Activated B cell treated with CpG ODN at 0.5 μM for 24 hours (primary cell): Measurements from ENCODE around the gene EARS2. TPM values are rescaled to one million over a fixed set of nuclear protein-coding genes. Genes with fewer than 3 reads are reported as not detected.

Source experiments
- ATAC-seq: fragments of 200-7000 bp; cut with Tn5 transposase; one replicate; pipeline ENCODE4 v1.10.0; 2021; ENCODE audit warnings: low read depth, mild to moderate bottlenecking, moderate library complexity
- CTCF ChIA-PET: fragments of 350-600 bp; sonication (Branson Sonifier 250); formaldehyde crosslinking; loops from one replicate; lab custom pipeline; 2021; ENCODE audit warnings: antibody characterized with exemption; lab: Charles Lee
- POLR2A ChIA-PET: fragments of 350-600 bp; sonication (Branson Sonifier 250); formaldehyde crosslinking; loops from one replicate; lab custom pipeline; 2021; ENCODE audit warnings: antibody characterized with exemption; lab: Charles Lee
- DNase-seq: peaks from one replicate; pipeline ENCODE4 v3.0.0; 2022
- H3K27ac Mint-ChIP-seq: one replicate; pipeline ENCODE4 v1.8.0; 2020; ENCODE audit warnings: mixed read lengths
- H3K27me3 Mint-ChIP-seq: one replicate; pipeline ENCODE4 v1.8.0; 2021; ENCODE audit warnings: mixed read lengths
- H3K36me3 Mint-ChIP-seq: one replicate; pipeline ENCODE4 v1.8.0; 2021; ENCODE audit warnings: low read depth, mixed read lengths
- H3K4me1 Mint-ChIP-seq: one replicate; pipeline ENCODE4 v1.8.0; 2021; ENCODE audit warnings: mixed read lengths
- H3K4me3 Mint-ChIP-seq: one replicate; pipeline ENCODE4 v1.8.0; 2020; ENCODE audit warnings: mild to moderate bottlenecking, mixed read lengths
- H3K9me3 Mint-ChIP-seq: one replicate; pipeline ENCODE4 v1.8.0; 2020; ENCODE audit warnings: mixed read lengths
- CTCF ChIP-seq: fragments of 200-600 bp; IDR thresholded peaks from one replicate; pipeline ENCODE4 v1.8.0; 2022; ENCODE audit warnings: antibody characterized with exemption, mild to moderate bottlenecking
- intact Hi-C: fragments of 100-400 bp; cut with micrococcal nuclease; formaldehyde crosslinking; loops from one replicate; pipeline ENCODE4 v1.15.1; 2024
- total RNA-seq: library from RNA; stranded (reverse); gene quantifications from 2 replicates; pipeline ENCODE4 v1.2.3, GENCODE V29; 2022

Gene EARS2
- total RNA-seq, 1 donor from 2014 or later = 27.5 TPM

- intact Hi-C loops = no loop called here
- Mint-ChIP-seq H3K9me3 (no peaks in the 10 kb centered on the region), H3K4me3 (no peak overlapping the region), H3K36me3 (peaks cover 62% of the 10 kb centered on the region), H3K4me1 (no peaks in the 10 kb centered on the region), H3K27me3 (no peaks in the 10 kb centered on the region), H3K27ac (no peak overlapping the region)
- POLR2A ChIA-PET = no interaction called here
- CTCF ChIA-PET = no interaction called here
- no peak for DNase-seq
- TF ChIP-seq CTCF = no peak
- no peak for ATAC-seq
Observed at GRCh38 chr16:23535901-23536300, 21.2 kb downstream of the EARS2 start.

- no peaks in the 10 kb centered on the region for H3K4me1 Mint-ChIP-seq
- ATAC-seq (no peak), DNase-seq (no peak)
- H3K4me3 Mint-ChIP-seq = no peak overlapping the region
- intact Hi-C loops = no loop called here
- POLR2A ChIA-PET = no interaction called here
- no peaks in the 10 kb centered on the region for H3K27me3 Mint-ChIP-seq
- TF ChIP-seq CTCF = no peak
- H3K27ac Mint-ChIP-seq = no peak overlapping the region
- H3K36me3 Mint-ChIP-seq = peaks cover 62% of the 10 kb centered on the region
- no peaks in the 10 kb centered on the region for H3K9me3 Mint-ChIP-seq
- CTCF ChIA-PET = no interaction called here
Observed at GRCh38 chr16:23534868-23535860, 22.0 kb downstream of the EARS2 start.

GRCh38 chr16:23532448-23532847 is 24.7 kb downstream of the EARS2 start:
- ATAC-seq (no peak), DNase-seq (no peak)
- H3K27me3 Mint-ChIP-seq = no peaks in the 10 kb centered on the region
- ChIA-PET CTCF (no interaction called here), POLR2A (no interaction called here)
- H3K4me1 Mint-ChIP-seq = no peaks in the 10 kb centered on the region
- peaks cover 72% of the 10 kb centered on the region for H3K36me3 Mint-ChIP-seq
- H3K9me3 Mint-ChIP-seq = no peaks in the 10 kb centered on the region
- H3K27ac Mint-ChIP-seq = no peak overlapping the region
- H3K4me3 Mint-ChIP-seq = no peak overlapping the region
- intact Hi-C loops = no loop called here
- no peak for TF ChIP-seq CTCF

- no peak for TF ChIP-seq CTCF
- Mint-ChIP-seq H3K4me3 (no peak overlapping the region), H3K36me3 (peaks cover 72% of the 10 kb centered on the region), H3K27ac (no peak overlapping the region), H3K4me1 (no peaks in the 10 kb centered on the region), H3K27me3 (no peaks in the 10 kb centered on the region), H3K9me3 (no peaks in the 10 kb centered on the region)
- ATAC-seq (no peak), DNase-seq (no peak)
- ChIA-PET CTCF (no interaction called here), POLR2A (interaction anchor here (0.6 to 1.0 kb wide), 2 partner anchors 20 to 34 kb away, joined by 8 to 10 read pairs; no protein-coding TSS in a partner anchor)
- intact Hi-C loops = no loop called here
Observed at GRCh38 chr16:23530062-23530461, 27.1 kb downstream of the EARS2 start.

- ATAC-seq = no peak
Observed at GRCh38 chr16:23528644-23529310, 28.4 kb downstream of the EARS2 start.

More at GRCh38 chr16:23528644-23529310, 28.4 kb downstream of the EARS2 start:
- CTCF ChIA-PET = interaction anchor here (1.3 kb wide), 1 partner anchor 93 kb away, joined by 3 read pairs; no protein-coding TSS in a partner anchor
- Mint-ChIP-seq H3K27ac (no peak overlapping the region), H3K36me3 (peaks cover 71% of the 10 kb centered on the region), H3K4me3 (no peak overlapping the region), H3K27me3 (no peaks in the 10 kb centered on the region), H3K9me3 (no peaks in the 10 kb centered on the region), H3K4me1 (no peaks in the 10 kb centered on the region)
- no peak for TF ChIP-seq CTCF
- POLR2A ChIA-PET = interaction anchor here (0.6 to 0.9 kb wide), 2 partner anchors 8 to 10 kb away, joined by 5 read pairs; no protein-coding TSS in a partner anchor
- intact Hi-C loops = no loop called here
- no peak for DNase-seq
